ENCODE measurements around the gene NOS1AP.

Gene NOS1AP

DNA sequence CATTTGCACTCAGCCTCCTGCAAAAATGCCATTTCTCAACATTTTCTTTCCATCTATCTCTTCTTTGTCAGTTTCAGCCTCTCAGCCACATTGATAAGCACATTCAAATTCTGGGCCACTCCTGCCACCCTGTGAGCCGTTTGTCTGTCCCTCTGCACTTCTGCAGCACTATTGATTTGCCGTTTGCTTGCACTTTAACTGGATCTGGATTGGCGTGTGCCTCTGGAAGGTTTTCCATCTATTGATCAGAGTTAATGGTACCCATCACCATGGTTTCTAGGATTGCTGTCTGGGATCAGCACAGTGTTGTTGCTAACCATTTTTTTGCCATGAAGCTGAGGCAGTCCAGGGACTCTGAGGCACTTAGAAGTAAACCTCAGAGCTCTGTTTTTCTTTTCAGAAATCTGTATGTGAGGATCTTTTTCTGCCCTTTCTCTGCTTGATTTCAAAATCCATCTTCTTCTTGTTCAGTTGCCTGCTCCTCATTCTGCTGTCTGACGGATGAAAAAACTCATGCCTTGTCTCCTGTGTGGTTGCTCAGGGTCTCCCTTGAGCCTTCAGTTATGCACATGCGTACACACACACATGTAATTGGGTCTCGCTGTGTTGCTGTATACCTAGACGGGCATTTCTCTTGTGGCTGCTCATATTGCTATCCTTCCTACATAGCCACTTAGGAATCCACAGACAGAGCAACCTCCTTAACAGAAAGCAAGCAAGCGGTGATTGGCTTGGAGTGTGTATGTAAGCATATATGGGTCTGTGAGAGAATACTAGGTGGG, 67.9 kb downstream of the NOS1AP start:
- no CpG with 5 or more reads among the region's 8 CpGs for WGBS (ENCODE audit: extremely low coverage, insufficient coverage, low lambda C conversion rate)
- DNase-seq = no peak
- Histone ChIP-seq H3K56ac (ENCODE audit: low read length) (peak overlapping the region; percentile 3), H4K5ac (ENCODE audit: low read length) (no peak overlapping the region), H3K4me3 (ENCODE audit: low read length) (no peak overlapping the region), H2BK120ac (ENCODE audit: low read depth, low read length) (no peak overlapping the region), H3K79me1 (ENCODE audit: low read length) (peaks cover 7% of the 10 kb centered on the region), H3K18ac (ENCODE audit: low read length) (no peak overlapping the region), H3K27me3 (ENCODE audit: insufficient read depth, low read length, poor library complexity) (no peaks in the 10 kb centered on the region), H3K4me1 (ENCODE audit: control insufficient read depth, low read depth, low read length) (peaks cover 15% of the 10 kb centered on the region), H3K9ac (ENCODE audit: low read length) (no peak overlapping the region), H3K4me2 (ENCODE audit: low read length) (no peak overlapping the region), H2AK5ac (ENCODE audit: low read length) (peak overlapping the region; percentile 7), H3K36me3 (ENCODE audit: control insufficient read depth, insufficient read depth, low read length) (no peaks in the 10 kb centered on the region), H3K4ac (ENCODE audit: low read depth, low read length) (no peak overlapping the region), H4K8ac (ENCODE audit: low read depth, low read length) (no peak overlapping the region), H2BK15ac (replicated peaks; ENCODE audit: low read depth) (no peak overlapping the region), H3K23ac (ENCODE audit: low read length) (no peak overlapping the region), H2BK5ac (ENCODE audit: low read length) (no peak overlapping the region), H3K27ac (ENCODE audit: low read depth, low read length) (no peak overlapping the region), H3K79me2 (ENCODE audit: control insufficient read depth, insufficient read depth, low read length) (peaks cover 15% of the 10 kb centered on the region)

DNA sequence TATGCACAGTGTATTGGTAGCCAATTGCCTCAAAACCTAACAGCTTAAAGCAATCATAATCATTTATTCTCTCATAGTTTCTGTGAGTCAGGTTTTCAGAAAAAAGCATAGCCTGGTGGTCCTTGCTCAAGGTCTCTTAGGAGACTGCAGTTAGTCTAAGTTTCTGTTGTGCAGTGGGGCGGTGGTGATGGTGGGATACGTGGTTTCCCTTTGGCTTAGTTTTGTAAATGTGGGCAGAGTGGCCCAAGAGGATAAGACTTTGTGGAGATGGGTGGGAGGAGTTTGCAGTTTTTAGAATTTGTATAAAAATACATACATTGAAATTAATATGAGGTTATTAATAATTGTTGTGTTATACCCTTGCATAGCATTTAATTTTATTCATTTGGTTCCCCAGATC, 68.6 kb downstream of the NOS1AP start:
- no CpG with 5 or more reads among the region's 2 CpGs for WGBS (ENCODE audit: extremely low coverage, insufficient coverage, low lambda C conversion rate)
- no peak overlapping the region for H3K27ac ChIP-seq (ENCODE audit: low read depth, low read length)

DNA sequence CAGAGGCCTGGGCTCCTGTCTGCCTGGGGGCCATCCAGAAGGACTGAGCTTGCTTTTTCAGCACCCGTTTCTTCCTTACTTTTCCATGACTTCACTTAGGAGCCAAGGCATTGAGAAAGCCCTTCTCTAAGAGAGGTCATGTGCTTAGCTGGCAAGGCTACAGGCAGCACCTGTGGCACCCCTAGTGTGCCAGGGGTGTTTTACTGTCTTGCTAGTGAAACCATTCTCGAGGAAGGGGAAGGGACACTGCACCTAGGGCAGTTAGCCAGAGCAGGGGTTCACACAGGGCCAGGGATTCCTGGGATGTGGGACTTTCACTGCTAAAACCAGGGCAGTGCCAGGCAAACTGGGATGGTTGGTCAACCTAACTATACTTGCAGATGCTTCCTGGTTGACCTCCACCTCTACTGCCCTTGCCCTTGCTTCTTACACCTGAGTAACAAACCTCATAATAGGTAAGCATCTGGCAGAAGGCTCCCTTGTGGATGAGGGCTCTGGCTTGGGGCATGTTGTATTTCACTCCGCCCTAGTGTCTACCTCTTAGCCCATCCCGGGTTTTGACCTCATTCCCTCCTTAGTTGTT, 69.2 kb downstream of the NOS1AP start:
- no CpG with 5 or more reads among the region's 4 CpGs for WGBS (ENCODE audit: extremely low coverage, insufficient coverage, low lambda C conversion rate)
- Histone ChIP-seq H2AK5ac (ENCODE audit: low read length) (no peak overlapping the region), H3K4me3 (ENCODE audit: low read length) (no peak overlapping the region)

More for the DNA sequence above, 68.6 kb downstream of the NOS1AP start:
- H3K79me1 ChIP-seq (ENCODE audit: low read length) = peaks cover 5% of the 10 kb centered on the region
- no peak overlapping the region for H4K5ac ChIP-seq (ENCODE audit: low read length)
- DNase-seq = no peak
- no peak overlapping the region for H2BK5ac ChIP-seq (ENCODE audit: low read length)
- H3K4me1 ChIP-seq (ENCODE audit: control insufficient read depth, low read depth, low read length) = peaks cover 17% of the 10 kb centered on the region
- H2AK5ac ChIP-seq (ENCODE audit: low read length) = no peak overlapping the region
- no peak overlapping the region for H3K9ac ChIP-seq (ENCODE audit: low read length)
- H2BK15ac ChIP-seq (replicated peaks; ENCODE audit: low read depth) = no peak overlapping the region
- H3K18ac ChIP-seq (ENCODE audit: low read length) = peak overlapping the region; percentile 60
- no peak overlapping the region for H3K56ac ChIP-seq (ENCODE audit: low read length)
- no peak overlapping the region for H4K8ac ChIP-seq (ENCODE audit: low read depth, low read length)
- no peaks in the 10 kb centered on the region for H3K27me3 ChIP-seq (ENCODE audit: insufficient read depth, low read length, poor library complexity)
- no peak overlapping the region for H2BK120ac ChIP-seq (ENCODE audit: low read depth, low read length)
- no peak overlapping the region for H3K4me2 ChIP-seq (ENCODE audit: low read length)
- H3K36me3 ChIP-seq (ENCODE audit: control insufficient read depth, insufficient read depth, low read length) = no peaks in the 10 kb centered on the region
- H3K23ac ChIP-seq (ENCODE audit: low read length) = no peak overlapping the region
- no peak overlapping the region for H3K4me3 ChIP-seq (ENCODE audit: low read length)
- peak overlapping the region; percentile 8 for H3K4ac ChIP-seq (ENCODE audit: low read depth, low read length)
- H3K79me2 ChIP-seq (ENCODE audit: control insufficient read depth, insufficient read depth, low read length) = peaks cover 15% of the 10 kb centered on the region

DNA sequence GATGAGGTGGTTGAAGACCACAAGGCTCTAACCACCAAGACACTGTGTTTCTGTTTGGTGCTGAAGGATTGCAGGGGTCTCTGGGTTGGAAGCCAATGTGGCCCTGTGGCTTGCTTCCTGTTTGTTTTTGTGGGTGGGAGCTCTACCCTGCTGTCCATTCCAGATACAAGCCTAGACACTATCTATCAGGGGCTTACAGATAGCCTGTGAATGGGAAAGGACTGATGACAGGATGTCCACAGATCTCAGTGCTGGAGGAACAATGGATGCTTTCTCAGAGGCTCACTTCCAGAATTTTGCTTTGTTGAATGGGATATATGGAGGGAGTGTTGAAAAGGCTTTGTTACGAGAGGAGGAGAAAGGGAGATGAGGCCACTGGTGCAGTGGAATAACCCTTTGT, 69.7 kb downstream of the NOS1AP start:
- Histone ChIP-seq H2BK5ac (ENCODE audit: low read length) (no peak overlapping the region), H3K18ac (ENCODE audit: low read length) (no peak overlapping the region), H3K79me2 (ENCODE audit: control insufficient read depth, insufficient read depth, low read length) (peaks cover 17% of the 10 kb centered on the region), H3K36me3 (ENCODE audit: control insufficient read depth, insufficient read depth, low read length) (no peaks in the 10 kb centered on the region), H4K5ac (ENCODE audit: low read length) (no peak overlapping the region), H3K4ac (ENCODE audit: low read depth, low read length) (no peak overlapping the region), H3K79me1 (ENCODE audit: low read length) (peaks cover 6% of the 10 kb centered on the region), H2BK120ac (ENCODE audit: low read depth, low read length) (no peak overlapping the region), H3K27ac (ENCODE audit: low read depth, low read length) (no peak overlapping the region), H3K56ac (ENCODE audit: low read length) (no peak overlapping the region), H3K4me1 (ENCODE audit: control insufficient read depth, low read depth, low read length) (peaks cover 22% of the 10 kb centered on the region), H2AK5ac (ENCODE audit: low read length) (no peak overlapping the region), H3K9ac (ENCODE audit: low read length) (no peak overlapping the region), H3K4me2 (ENCODE audit: low read length) (no peak overlapping the region), H2BK15ac (replicated peaks; ENCODE audit: low read depth) (no peak overlapping the region), H3K4me3 (ENCODE audit: low read length) (no peak overlapping the region), H4K8ac (ENCODE audit: low read depth, low read length) (no peak overlapping the region), H3K23ac (ENCODE audit: low read length) (no peak overlapping the region), H3K27me3 (ENCODE audit: insufficient read depth, low read length, poor library complexity) (no peaks in the 10 kb centered on the region)
- DNase-seq = no peak
- WGBS (ENCODE audit: extremely low coverage, insufficient coverage, low lambda C conversion rate) = no CpG with 5 or more reads among the region's 1 CpG

More for the DNA sequence above, 69.2 kb downstream of the NOS1AP start:
- Histone ChIP-seq H3K18ac (ENCODE audit: low read length) (no peak overlapping the region), H4K8ac (ENCODE audit: low read depth, low read length) (no peak overlapping the region), H2BK5ac (ENCODE audit: low read length) (no peak overlapping the region), H3K4me1 (ENCODE audit: control insufficient read depth, low read depth, low read length) (peaks cover 17% of the 10 kb centered on the region), H3K79me1 (ENCODE audit: low read length) (peaks cover 4% of the 10 kb centered on the region), H3K36me3 (ENCODE audit: control insufficient read depth, insufficient read depth, low read length) (no peaks in the 10 kb centered on the region), H3K56ac (ENCODE audit: low read length) (no peak overlapping the region), H3K23ac (ENCODE audit: low read length) (peak overlapping the region; percentile 67), H3K4me2 (ENCODE audit: low read length) (no peak overlapping the region), H3K27me3 (ENCODE audit: insufficient read depth, low read length, poor library complexity) (no peaks in the 10 kb centered on the region), H2BK15ac (replicated peaks; ENCODE audit: low read depth) (no peak overlapping the region), H3K9ac (ENCODE audit: low read length) (no peak overlapping the region), H2BK120ac (ENCODE audit: low read depth, low read length) (no peak overlapping the region), H3K27ac (ENCODE audit: low read depth, low read length) (no peak overlapping the region), H3K4ac (ENCODE audit: low read depth, low read length) (no peak overlapping the region), H3K79me2 (ENCODE audit: control insufficient read depth, insufficient read depth, low read length) (peaks cover 15% of the 10 kb centered on the region), H4K5ac (ENCODE audit: low read length) (no peak overlapping the region)
- no peak for DNase-seq

DNA sequence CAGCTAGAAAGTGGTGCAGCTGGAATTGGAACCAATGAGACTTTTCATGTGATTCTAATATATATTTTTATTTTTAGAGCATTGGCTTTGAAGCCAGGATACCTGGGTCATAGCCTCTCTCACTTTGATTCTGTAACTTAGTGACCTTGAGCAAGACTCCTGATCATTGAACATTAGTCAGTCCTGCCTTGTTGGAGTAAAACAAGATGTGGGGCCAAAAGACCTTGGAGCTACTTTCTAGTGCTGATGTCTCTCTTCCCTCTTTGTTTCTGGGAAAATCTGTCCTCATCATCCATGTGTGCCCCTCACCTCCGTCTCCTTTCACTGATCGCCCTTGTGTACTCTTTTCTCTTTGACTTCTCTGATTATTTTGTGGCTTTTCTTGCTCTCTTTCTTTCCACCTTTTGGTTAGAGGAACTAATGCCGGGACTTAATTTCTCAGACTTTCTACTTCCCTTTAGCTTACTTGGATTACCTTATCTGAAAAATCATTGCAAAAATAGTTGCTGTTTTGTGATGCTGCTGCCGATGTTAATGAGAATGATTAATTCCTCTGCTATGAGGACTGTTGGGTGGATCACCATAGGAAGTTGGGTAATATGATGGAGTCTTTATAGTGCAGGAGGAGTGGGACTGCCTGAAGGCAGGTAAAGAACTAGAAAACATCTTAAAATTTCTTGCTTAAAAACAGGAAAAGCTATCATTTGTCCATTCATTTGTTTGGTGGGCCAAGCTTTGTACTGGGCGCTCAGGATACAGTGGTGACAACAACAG, 72.0 kb downstream of the NOS1AP start:
- no peak overlapping the region for H3K18ac ChIP-seq (ENCODE audit: low read length)
- no peak overlapping the region for H3K4ac ChIP-seq (ENCODE audit: low read depth, low read length)
- H3K79me1 ChIP-seq (ENCODE audit: low read length) = peaks cover 6% of the 10 kb centered on the region
- no peak overlapping the region for H4K8ac ChIP-seq (ENCODE audit: low read depth, low read length)
- no peak overlapping the region for H3K27ac ChIP-seq (ENCODE audit: low read depth, low read length)
- no peaks in the 10 kb centered on the region for H3K36me3 ChIP-seq (ENCODE audit: control insufficient read depth, insufficient read depth, low read length)
- no peak overlapping the region for H2BK5ac ChIP-seq (ENCODE audit: low read length)
- no peak overlapping the region for H3K9ac ChIP-seq (ENCODE audit: low read length)
- H3K4me2 ChIP-seq (ENCODE audit: low read length) = no peak overlapping the region
- H3K4me1 ChIP-seq (ENCODE audit: control insufficient read depth, low read depth, low read length) = peaks cover 35% of the 10 kb centered on the region
- DNase-seq = no peak
- peak overlapping the region; percentile 12 for H3K23ac ChIP-seq (ENCODE audit: low read length)
- H3K4me3 ChIP-seq (ENCODE audit: low read length) = no peak overlapping the region
- WGBS (ENCODE audit: extremely low coverage, insufficient coverage, low lambda C conversion rate) = no CpG with 5 or more reads among the region's 5 CpGs
- H2BK15ac ChIP-seq (replicated peaks; ENCODE audit: low read depth) = no peak overlapping the region
- H3K27me3 ChIP-seq (ENCODE audit: insufficient read depth, low read length, poor library complexity) = no peaks in the 10 kb centered on the region
- no peak overlapping the region for H2BK120ac ChIP-seq (ENCODE audit: low read depth, low read length)
- H3K79me2 ChIP-seq (ENCODE audit: control insufficient read depth, insufficient read depth, low read length) = peaks cover 11% of the 10 kb centered on the region
- H2AK5ac ChIP-seq (ENCODE audit: low read length) = no peak overlapping the region
- no peak overlapping the region for H4K5ac ChIP-seq (ENCODE audit: low read length)
- no peak overlapping the region for H3K56ac ChIP-seq (ENCODE audit: low read length)
